ENCODE measurements around the gene HLA-DRB1.
"Not testable (repeated sequence)": the region's sequence is repeated elsewhere in the genome, so short reads cannot be mapped to it uniquely, and the experiment has no call there.

HLA-DRB1 gene

GRCh38 chr6:32589596-32590449 lies at the start of gene HLA-DRB1:
Gene HLA-DRB1 (minus strand): TSS chr6:32589848. CDS start chr6:32589742, 106 bp downstream.
- Histone ChIP-seq H3K36me3 (ENCODE audit: insufficient read depth, insufficient read length, low read length) (no peaks in the 10 kb centered on the region), H3K9ac (ENCODE audit: insufficient read length, low read depth) (no peak within 1 kb of the TSS)
- peak; percentile 9 for DNase-seq (ENCODE audit: low read depth, low spot score)

GRCh38 chr6:32638532-32639219 lies 49.0 kb upstream of the HLA-DRB1 start:
- Histone ChIP-seq H3K4me1 (ENCODE audit: insufficient read depth, insufficient read length) (no peaks in the 10 kb centered on the region), H3K4me3 (ENCODE audit: insufficient read length, low read depth) (no peak overlapping the region), H3K9me3 (ENCODE audit: insufficient read depth, low read length) (no peaks in the 10 kb centered on the region), H3K36me3 (ENCODE audit: insufficient read depth, insufficient read length, low read length) (no peaks in the 10 kb centered on the region), H3K27me3 (ENCODE audit: insufficient read depth, insufficient read length) (no peaks in the 10 kb centered on the region), H3K9ac (ENCODE audit: insufficient read length, low read depth) (no peak overlapping the region)
- DNase-seq (ENCODE audit: low read depth, low spot score) = no peak
- TF ChIP-seq ZNF274 (IDR thresholded peaks at IDR 0.05; ENCODE audit: low read depth, low read length) (no peak), SUZ12 (IDR thresholded peaks at IDR 0.05; ENCODE audit: extremely low read depth, insufficient read depth, insufficient read length) (no peak)

More at GRCh38 chr6:32589596-32590449, at the start of gene HLA-DRB1:
- no peaks in the 10 kb centered on the region for H3K27me3 ChIP-seq (ENCODE audit: insufficient read depth, insufficient read length)
- no peaks in the 10 kb centered on the region for H3K9me3 ChIP-seq (ENCODE audit: insufficient read depth, low read length)
- no peaks in the 10 kb centered on the region for H3K4me1 ChIP-seq (ENCODE audit: insufficient read depth, insufficient read length)
- no peak for TF ChIP-seq SUZ12 (IDR thresholded peaks at IDR 0.05; ENCODE audit: extremely low read depth, insufficient read depth, insufficient read length)
- no peak for TF ChIP-seq YY1 (IDR thresholded peaks at IDR 0.05; ENCODE audit: insufficient read depth, insufficient read length)
- no peak for TF ChIP-seq ZNF274 (IDR thresholded peaks at IDR 0.05; ENCODE audit: low read depth, low read length)
- no peak within 1 kb of the TSS for H3K4me3 ChIP-seq (ENCODE audit: insufficient read length, low read depth)

GRCh38 chr6:32637883-32638282 lies 48.2 kb upstream of the HLA-DRB1 start:
- H3K36me3 ChIP-seq (ENCODE audit: insufficient read depth, insufficient read length, low read length) = no peaks in the 10 kb centered on the region
- H3K9ac ChIP-seq (ENCODE audit: insufficient read length, low read depth) = no peak overlapping the region
- H3K9me3 ChIP-seq (ENCODE audit: insufficient read depth, low read length) = no peaks in the 10 kb centered on the region
- no peak for DNase-seq (ENCODE audit: low read depth, low spot score)
- H3K4me3 ChIP-seq (ENCODE audit: insufficient read length, low read depth) = no peak overlapping the region
- TF ChIP-seq SUZ12 (IDR thresholded peaks at IDR 0.05; ENCODE audit: extremely low read depth, insufficient read depth, insufficient read length) = no peak
- H3K27me3 ChIP-seq (ENCODE audit: insufficient read depth, insufficient read length) = no peaks in the 10 kb centered on the region
- no peaks in the 10 kb centered on the region for H3K4me1 ChIP-seq (ENCODE audit: insufficient read depth, insufficient read length)

- Histone ChIP-seq H3K9ac (ENCODE audit: insufficient read length, low read depth) (no peak within 1 kb of the TSS), H3K9me3 (ENCODE audit: insufficient read depth, low read length) (no peaks in the 10 kb centered on the region), H3K27me3 (ENCODE audit: insufficient read depth, insufficient read length) (no peaks in the 10 kb centered on the region), H3K4me3 (ENCODE audit: insufficient read length, low read depth) (no peak within 1 kb of the TSS), H3K4me1 (ENCODE audit: insufficient read depth, insufficient read length) (no peaks in the 10 kb centered on the region), H3K36me3 (ENCODE audit: insufficient read depth, insufficient read length, low read length) (no peaks in the 10 kb centered on the region)
- TF ChIP-seq ZNF274 (IDR thresholded peaks at IDR 0.05; ENCODE audit: low read depth, low read length) (no peak), SUZ12 (IDR thresholded peaks at IDR 0.05; ENCODE audit: extremely low read depth, insufficient read depth, insufficient read length) (no peak)
- DNase-seq (ENCODE audit: low read depth, low spot score) = no peak
Measured at GRCh38 chr6:32637219-32637880, 47.7 kb upstream of the HLA-DRB1 start, which contains the start of gene HLA-DQA1. Gene HLA-DQA1 (plus strand): TSS chr6:32637406. CDS start chr6:32637459, 53 bp downstream.

- DNase-seq (ENCODE audit: low read depth, low spot score) = no peak
- H3K36me3 ChIP-seq (ENCODE audit: insufficient read depth, insufficient read length, low read length) = no peaks in the 10 kb centered on the region
Measured at GRCh38 chr6:32635526-32636123, 46.0 kb upstream of the HLA-DRB1 start.

GRCh38 chr6:32629793-32630192 lies 40.1 kb upstream of the HLA-DRB1 start:
- H3K4me1 ChIP-seq (ENCODE audit: insufficient read depth, insufficient read length) = not testable (repeated sequence)

More at GRCh38 chr6:32635526-32636123, 46.0 kb upstream of the HLA-DRB1 start:
- Histone ChIP-seq H3K4me1 (ENCODE audit: insufficient read depth, insufficient read length) (no peaks in the 10 kb centered on the region), H3K4me3 (ENCODE audit: insufficient read length, low read depth) (no peak overlapping the region), H3K9ac (ENCODE audit: insufficient read length, low read depth) (no peak overlapping the region), H3K9me3 (ENCODE audit: insufficient read depth, low read length) (no peaks in the 10 kb centered on the region), H3K27me3 (ENCODE audit: insufficient read depth, insufficient read length) (no peaks in the 10 kb centered on the region)
- no peak for TF ChIP-seq ZNF274 (IDR thresholded peaks at IDR 0.05; ENCODE audit: low read depth, low read length)
- TF ChIP-seq SUZ12 (IDR thresholded peaks at IDR 0.05; ENCODE audit: extremely low read depth, insufficient read depth, insufficient read length) = no peak
- no peak for TF ChIP-seq YY1 (IDR thresholded peaks at IDR 0.05; ENCODE audit: insufficient read depth, insufficient read length)

GRCh38 chr6:32627831-32628230 lies 38.2 kb upstream of the HLA-DRB1 start:
- H3K4me1 ChIP-seq (ENCODE audit: insufficient read depth, insufficient read length) = no peaks in the 10 kb centered on the region
- H3K27me3 ChIP-seq (ENCODE audit: insufficient read depth, insufficient read length) = no peaks in the 10 kb centered on the region
- DNase-seq (ENCODE audit: low read depth, low spot score) = no peak
- TF ChIP-seq SUZ12 (IDR thresholded peaks at IDR 0.05; ENCODE audit: extremely low read depth, insufficient read depth, insufficient read length) = no peak
- no peak for TF ChIP-seq ZNF274 (IDR thresholded peaks at IDR 0.05; ENCODE audit: low read depth, low read length)
- TF ChIP-seq YY1 (IDR thresholded peaks at IDR 0.05; ENCODE audit: insufficient read depth, insufficient read length) = no peak
- H3K9me3 ChIP-seq (ENCODE audit: insufficient read depth, low read length) = no peaks in the 10 kb centered on the region
- H3K4me3 ChIP-seq (ENCODE audit: insufficient read length, low read depth) = no peak overlapping the region
- H3K9ac ChIP-seq (ENCODE audit: insufficient read length, low read depth) = no peak overlapping the region
- no peaks in the 10 kb centered on the region for H3K36me3 ChIP-seq (ENCODE audit: insufficient read depth, insufficient read length, low read length)

More at GRCh38 chr6:32629793-32630192, 40.1 kb upstream of the HLA-DRB1 start:
- not testable (repeated sequence) for H3K4me3 ChIP-seq (ENCODE audit: insufficient read length, low read depth); H3K9ac ChIP-seq (ENCODE audit: insufficient read length, low read depth); H3K36me3 ChIP-seq (ENCODE audit: insufficient read depth, insufficient read length, low read length); DNase-seq (ENCODE audit: low read depth, low spot score); H3K27me3 ChIP-seq (ENCODE audit: insufficient read depth, insufficient read length); H3K9me3 ChIP-seq (ENCODE audit: insufficient read depth, low read length)
